K562 treated with DMSO at 1 percent for 48 hours (cell line): Measurements from ENCODE around the gene F2RL3. TPM values are rescaled to one million over a fixed set of nuclear protein-coding genes. Genes with fewer than 3 reads are reported as not detected.

ENCODE experiments used
- total RNA-seq: library from RNA; unstranded; fragments of 300-600 nt; gene quantifications from 2 replicates; pipeline ENCODE4 v1.2.3, GENCODE V29; 2022; ENCODE audit warnings: low replicate concordance; ENCODE audit errors: extremely low read depth

F2RL3 gene
- total RNA-seq = not detected in 2 replicates

GRCh38 chr19:16888629-16889365 lies at the start of gene F2RL3:
F2RL3 (plus strand) TSS chr19:16888999; CDS start chr19:16889190, 191 bp downstream.

Other genes starting within 250 kb of the F2RL3 start
- gene SMIM7, start 228.9 kb upstream of the F2RL3 start, total RNA-seq = not detected in 2 replicates
- gene TMEM38A, start 227.9 kb upstream of the F2RL3 start, total RNA-seq = not detected in 2 replicates
- not detected in 2 replicates for gene NWD1, start 169.2 kb upstream of the F2RL3 start, total RNA-seq
- not detected in 2 replicates for gene SIN3B, start 59.6 kb upstream of the F2RL3 start, total RNA-seq
- gene CPAMD8, start 137.8 kb downstream of the F2RL3 start, total RNA-seq = not detected in 2 replicates
- not detected in 2 replicates for gene HAUS8, start 186.5 kb downstream of the F2RL3 start, total RNA-seq
- gene MYO9B, start 186.8 kb downstream of the F2RL3 start, total RNA-seq = 416 TPM in 1 of 2 replicates, not detected in the other